Activated CD4-positive, alpha-beta memory T cell treated with anti-CD3 and anti-CD28 coated beads for 36 hours (primary cell): Measurements from ENCODE around the gene CLN5. TPM values are rescaled to one million over a fixed set of nuclear protein-coding genes. Genes with fewer than 3 reads are reported as not detected.

Experiments used
- CTCF ChIA-PET: fragments of 350-600 bp; sonication (Branson Sonifier 250); formaldehyde crosslinking; loops from one replicate; lab custom pipeline; 2021; ENCODE audit warnings: antibody characterized with exemption, inconsistent platforms; lab: Charles Lee
- POLR2A ChIA-PET: fragments of 350-600 bp; sonication (Branson Sonifier 250); formaldehyde crosslinking; loops from one replicate; lab custom pipeline; 2021; ENCODE audit warnings: antibody characterized with exemption; lab: Charles Lee
- DNase-seq: peaks from one replicate; pipeline ENCODE4 v3.0.0-alpha.2; 2020
- H3K27ac Mint-ChIP-seq: one replicate; pipeline ENCODE4 v1.8.0; 2021; ENCODE audit warnings: mixed read lengths
- H3K27me3 Mint-ChIP-seq: one replicate; pipeline ENCODE4 v1.8.0; 2021; ENCODE audit warnings: mixed read lengths
- H3K36me3 Mint-ChIP-seq: one replicate; pipeline ENCODE4 v1.8.0; 2021; ENCODE audit warnings: mixed read lengths
- H3K4me1 Mint-ChIP-seq: one replicate; pipeline ENCODE4 v1.8.0; 2021; ENCODE audit warnings: low read depth, mixed read lengths
- H3K4me3 Mint-ChIP-seq: one replicate; pipeline ENCODE4 v1.8.0; 2021; ENCODE audit warnings: mild to moderate bottlenecking, mixed read lengths
- H3K9me3 Mint-ChIP-seq: one replicate; pipeline ENCODE4 v1.8.0; 2021; ENCODE audit warnings: mixed read lengths
- intact Hi-C: fragments of 100-400 bp; cut with micrococcal nuclease; formaldehyde crosslinking; loops from one replicate; pipeline ENCODE4 v1.15.1; 2023
- total RNA-seq, 2 experiments: library from RNA; stranded (reverse); gene quantifications; one replicate each; pipeline ENCODE4 v1.2.3, GENCODE V29; 2021

CLN5 gene
- total RNA-seq, 2 experiments from 2014 or later = 12.4 to 14.0 TPM

DNA sequence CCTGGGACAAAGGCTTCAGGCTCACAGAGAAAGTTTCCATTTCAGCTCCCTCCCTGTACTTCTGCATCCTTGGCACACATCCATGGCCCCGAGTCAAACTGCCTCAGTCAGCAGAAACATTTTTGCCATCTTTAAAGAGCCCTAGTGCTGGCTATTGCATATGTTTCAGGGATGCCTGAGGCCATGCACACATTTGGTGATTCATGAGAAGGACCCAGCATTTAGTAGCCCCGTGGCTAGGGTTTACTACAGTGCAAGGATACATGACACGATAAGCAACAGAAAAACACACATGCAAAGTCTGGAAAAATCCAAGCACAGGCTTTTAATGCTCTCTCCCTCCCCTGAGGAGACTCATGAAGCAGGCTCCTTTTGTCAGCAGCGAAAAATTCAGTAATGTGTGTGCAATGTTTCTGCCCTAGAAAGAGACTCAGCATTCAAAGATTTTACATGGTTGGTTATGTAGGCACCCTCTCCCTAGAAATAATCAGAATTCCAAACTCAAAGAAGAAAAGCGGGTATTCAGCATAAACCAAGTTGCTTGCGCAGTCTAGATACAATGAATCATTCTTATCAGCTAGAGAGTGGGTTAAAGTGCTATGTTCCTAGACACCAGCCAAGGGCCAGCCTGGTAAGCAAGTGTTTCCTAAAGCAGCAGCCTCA, 26.0 kb upstream of the CLN5 start:
- Mint-ChIP-seq H3K27ac (no peak overlapping the region), H3K9me3 (peaks cover 9% of the 10 kb centered on the region), H3K4me1 (no peaks in the 10 kb centered on the region), H3K36me3 (no peaks in the 10 kb centered on the region), H3K27me3 (peaks cover 5% of the 10 kb centered on the region), H3K4me3 (no peak overlapping the region)
- POLR2A ChIA-PET = no interaction called here
- no peak for DNase-seq
- intact Hi-C loops = no loop called here
- CTCF ChIA-PET = interaction anchor here (1.0 kb wide), 1 partner anchor 14 kb away, joined by 3 read pairs; no protein-coding TSS in a partner anchor

DNA sequence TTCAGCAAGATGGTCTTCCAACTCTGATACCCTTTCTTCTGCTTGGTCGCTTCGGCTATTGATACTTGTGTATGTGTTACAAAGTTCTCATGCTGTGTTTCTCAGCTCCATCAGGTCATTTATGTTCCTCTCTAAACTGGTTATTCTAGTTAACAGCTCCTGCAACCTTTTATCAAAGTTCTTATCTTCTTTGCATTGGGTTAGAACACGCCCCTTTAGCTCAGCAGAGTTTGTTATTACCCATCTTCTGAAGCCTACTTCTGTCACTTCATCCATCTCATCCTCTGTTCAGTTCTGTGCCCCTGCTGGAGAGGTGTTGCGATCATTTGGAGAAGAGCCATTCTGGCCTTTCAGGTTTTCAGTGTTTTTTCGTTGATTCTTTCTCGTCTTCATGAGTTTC, 24.9 kb upstream of the CLN5 start:
- H3K4me3 Mint-ChIP-seq = no peak overlapping the region
- peaks cover 7% of the 10 kb centered on the region for H3K27me3 Mint-ChIP-seq
- H3K4me1 Mint-ChIP-seq = no peaks in the 10 kb centered on the region
- no peaks in the 10 kb centered on the region for H3K9me3 Mint-ChIP-seq
- ChIA-PET CTCF (interaction anchor here (1.0 kb wide), 1 partner anchor 13 kb away, joined by 3 read pairs; no protein-coding TSS in a partner anchor), POLR2A (no interaction called here)
- intact Hi-C loops = no loop called here
- no peaks in the 10 kb centered on the region for H3K36me3 Mint-ChIP-seq
- H3K27ac Mint-ChIP-seq = no peak overlapping the region
- DNase-seq = no peak

DNA sequence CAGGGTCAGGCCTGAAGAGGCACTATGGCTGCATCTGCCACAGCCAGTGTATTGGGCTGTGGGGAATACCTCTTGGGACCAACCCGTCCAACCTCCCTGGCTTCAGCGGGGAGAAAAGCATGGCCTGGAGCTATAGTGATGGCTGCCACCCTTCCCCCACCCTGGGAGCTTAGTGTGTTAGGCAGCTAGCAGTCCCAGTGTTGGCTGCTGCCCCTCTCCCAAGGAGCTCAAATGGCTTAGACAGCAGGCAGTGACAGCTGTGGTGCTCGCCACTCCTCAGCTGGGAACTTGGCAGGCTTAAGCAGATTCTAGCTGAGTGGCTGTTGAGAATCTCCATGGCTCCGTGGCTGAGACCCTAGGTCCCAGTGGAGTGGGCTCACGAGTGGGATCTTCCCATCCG, 23.8 kb upstream of the CLN5 start:
- no peak overlapping the region for H3K27ac Mint-ChIP-seq
- H3K4me1 Mint-ChIP-seq = peaks cover 3% of the 10 kb centered on the region
- ChIA-PET POLR2A (no interaction called here), CTCF (no interaction called here)
- no peaks in the 10 kb centered on the region for H3K9me3 Mint-ChIP-seq
- intact Hi-C loops = no loop called here
- no peaks in the 10 kb centered on the region for H3K36me3 Mint-ChIP-seq
- no peak overlapping the region for H3K4me3 Mint-ChIP-seq
- peaks cover 12% of the 10 kb centered on the region for H3K27me3 Mint-ChIP-seq
- DNase-seq = no peak

DNA sequence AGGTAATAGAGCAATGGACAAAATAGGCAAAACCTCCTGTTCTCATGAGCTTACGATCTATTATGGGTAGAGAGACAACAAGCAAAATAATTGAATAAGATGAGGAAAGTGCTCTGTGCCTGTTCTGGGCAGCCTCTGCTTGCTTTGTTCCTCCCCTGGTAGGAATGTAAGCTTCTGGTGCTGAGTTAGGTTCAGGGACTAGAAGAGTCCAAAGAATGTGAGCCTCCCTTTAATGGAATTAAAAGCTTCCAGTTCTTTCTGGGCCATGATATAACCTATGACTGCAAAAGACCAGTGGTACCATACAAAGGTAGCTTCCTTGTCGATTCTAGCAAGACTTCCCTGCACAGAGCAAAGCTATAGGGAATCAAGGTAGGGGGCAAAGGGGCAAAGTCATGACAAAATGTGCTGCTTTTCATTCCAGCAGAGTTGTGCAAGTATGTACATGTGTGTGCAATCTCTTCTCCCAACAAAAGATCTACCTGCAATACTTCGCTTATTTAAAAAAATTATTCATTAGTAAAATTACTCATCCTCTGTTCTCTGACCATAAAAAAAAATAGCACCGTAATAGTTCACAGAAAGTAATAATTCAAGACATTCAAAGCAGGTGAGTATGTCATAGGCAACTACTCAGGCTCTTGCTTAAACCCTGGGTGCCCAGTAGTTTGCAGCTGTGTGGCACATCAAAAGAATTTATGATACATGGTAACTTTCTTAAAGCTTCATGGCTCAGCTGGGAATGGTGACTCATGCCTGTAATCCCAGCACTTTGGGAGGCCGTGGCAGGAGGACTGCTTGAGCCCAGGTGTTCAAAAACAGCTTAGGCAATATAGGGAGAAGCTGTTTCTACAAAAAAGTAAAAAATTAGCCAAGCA, 22.2 kb upstream of the CLN5 start:
- DNase-seq = no peak
- H3K9me3 Mint-ChIP-seq = no peaks in the 10 kb centered on the region
- no peaks in the 10 kb centered on the region for H3K36me3 Mint-ChIP-seq
- ChIA-PET POLR2A (no interaction called here), CTCF (interaction anchor here (1.1 to 1.5 kb wide), 3 partner anchors 11 to 67 kb away, joined by 4 to 12 read pairs (median 4); no protein-coding TSS in a partner anchor)
- peaks cover 3% of the 10 kb centered on the region for H3K4me1 Mint-ChIP-seq
- intact Hi-C loops = no loop called here
- H3K4me3 Mint-ChIP-seq = no peak overlapping the region
- H3K27me3 Mint-ChIP-seq = peaks cover 15% of the 10 kb centered on the region
- H3K27ac Mint-ChIP-seq = no peak overlapping the region

GRCh38 chr13:76971215-76971614, 20.7 kb upstream of the CLN5 start:
- ChIA-PET POLR2A (interaction anchor here (1.1 kb wide), 1 partner anchor 9 kb away, joined by 3 read pairs; no protein-coding TSS in a partner anchor), CTCF (interaction anchor here (0.9 to 1.1 kb wide), 2 partner anchors 9 to 46 kb away, joined by 4 to 6 read pairs; no protein-coding TSS in a partner anchor)
- Mint-ChIP-seq H3K27me3 (peaks cover 16% of the 10 kb centered on the region), H3K27ac (no peak overlapping the region), H3K4me1 (peaks cover 3% of the 10 kb centered on the region), H3K9me3 (no peaks in the 10 kb centered on the region), H3K4me3 (no peak overlapping the region), H3K36me3 (no peaks in the 10 kb centered on the region)
- DNase-seq = no peak
- intact Hi-C loops = no loop called here

DNA sequence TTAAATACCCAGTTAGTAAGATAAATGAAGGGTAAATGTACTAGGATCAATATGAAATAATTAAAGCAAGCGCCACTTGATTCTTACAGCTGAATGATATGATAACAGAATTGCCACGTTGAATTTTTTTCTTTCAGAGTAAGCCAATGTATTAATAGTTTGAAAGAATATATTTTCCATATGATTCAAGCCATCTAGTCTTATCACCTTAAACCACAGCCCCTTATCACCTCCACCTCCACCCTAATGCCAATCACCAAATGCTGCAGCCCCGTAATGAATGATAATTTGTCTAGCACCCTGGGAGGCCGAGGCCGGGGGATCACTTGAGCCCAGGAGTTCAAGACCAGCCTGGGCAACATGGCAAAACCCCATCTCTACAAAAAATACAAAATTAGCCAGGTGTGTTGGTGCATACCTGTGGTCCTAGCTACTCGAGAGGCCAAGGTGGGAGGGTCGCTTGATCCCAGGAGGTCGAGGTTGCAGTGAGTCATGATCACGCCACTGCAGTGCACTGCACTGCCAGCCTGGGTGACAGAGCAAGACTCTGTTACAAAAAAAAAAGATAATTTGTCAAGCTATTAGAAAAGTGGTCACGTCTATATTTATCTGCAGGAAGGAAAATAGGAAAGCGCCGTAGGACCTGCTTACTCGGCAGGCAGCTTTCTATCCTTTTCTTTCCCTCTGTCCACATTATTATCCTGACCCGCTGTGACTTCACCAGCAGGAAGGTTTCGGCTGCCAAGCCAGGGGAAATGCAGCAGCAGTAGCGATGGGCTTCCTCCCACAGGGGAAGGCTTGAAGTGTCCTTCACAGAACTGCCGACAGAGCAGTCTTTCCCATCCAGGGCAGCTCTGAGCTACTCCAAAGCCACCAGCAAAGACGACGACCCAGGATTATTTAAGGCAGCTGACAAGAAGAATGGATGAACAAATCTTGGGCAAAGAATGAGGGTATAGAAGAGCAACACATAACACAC, 19.7 kb upstream of the CLN5 start:
- ChIA-PET POLR2A (no interaction called here), CTCF (no interaction called here)
- no peak for DNase-seq
- H3K27ac Mint-ChIP-seq = no peak overlapping the region
- no peaks in the 10 kb centered on the region for H3K36me3 Mint-ChIP-seq
- peaks cover 7% of the 10 kb centered on the region for H3K4me1 Mint-ChIP-seq
- intact Hi-C loops = no loop called here
- H3K27me3 Mint-ChIP-seq = peaks cover 18% of the 10 kb centered on the region
- H3K4me3 Mint-ChIP-seq = no peak overlapping the region
- no peaks in the 10 kb centered on the region for H3K9me3 Mint-ChIP-seq

DNA sequence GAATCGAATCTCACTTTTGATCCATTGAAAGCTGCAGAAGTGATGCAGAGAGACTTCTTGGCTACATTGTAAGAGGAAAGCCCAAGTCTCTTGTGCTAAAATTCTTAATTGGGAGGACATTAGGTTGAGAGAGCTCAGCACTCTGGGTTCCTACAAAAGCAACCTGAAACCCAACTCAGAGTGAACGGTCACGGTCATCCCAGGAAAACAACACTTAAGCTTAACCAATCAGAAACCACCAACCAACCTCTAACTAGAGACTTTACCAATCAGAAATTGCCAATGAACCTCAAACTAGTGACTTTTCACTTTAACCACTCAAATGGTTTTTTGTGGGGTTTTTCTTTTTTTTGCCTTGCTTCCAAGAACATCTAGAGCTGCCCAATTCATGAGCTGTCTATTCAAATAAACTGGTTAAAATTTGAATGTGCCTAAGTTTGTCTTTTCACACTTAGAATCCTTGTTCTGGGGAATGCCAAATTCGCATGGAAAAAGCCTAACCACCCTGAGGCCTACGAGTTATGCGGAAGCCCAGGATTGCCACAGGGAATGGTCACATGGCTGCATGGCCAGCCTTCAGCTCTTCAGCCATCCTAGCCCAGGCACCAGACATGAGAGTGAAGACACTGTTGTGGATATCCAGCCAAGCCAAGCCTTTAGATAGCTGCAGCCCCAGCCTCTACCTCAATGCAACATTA, 17.8 kb upstream of the CLN5 start:
- no peaks in the 10 kb centered on the region for H3K9me3 Mint-ChIP-seq
- peaks cover 7% of the 10 kb centered on the region for H3K4me1 Mint-ChIP-seq
- DNase-seq = no peak
- intact Hi-C loops = no loop called here
- H3K4me3 Mint-ChIP-seq = no peak overlapping the region
- ChIA-PET CTCF (no interaction called here), POLR2A (interaction anchor here (1.1 kb wide), 1 partner anchor 16 kb away, joined by 3 read pairs; no protein-coding TSS in a partner anchor)
- no peak overlapping the region for H3K27ac Mint-ChIP-seq
- H3K27me3 Mint-ChIP-seq = peaks cover 17% of the 10 kb centered on the region
- no peaks in the 10 kb centered on the region for H3K36me3 Mint-ChIP-seq

DNA sequence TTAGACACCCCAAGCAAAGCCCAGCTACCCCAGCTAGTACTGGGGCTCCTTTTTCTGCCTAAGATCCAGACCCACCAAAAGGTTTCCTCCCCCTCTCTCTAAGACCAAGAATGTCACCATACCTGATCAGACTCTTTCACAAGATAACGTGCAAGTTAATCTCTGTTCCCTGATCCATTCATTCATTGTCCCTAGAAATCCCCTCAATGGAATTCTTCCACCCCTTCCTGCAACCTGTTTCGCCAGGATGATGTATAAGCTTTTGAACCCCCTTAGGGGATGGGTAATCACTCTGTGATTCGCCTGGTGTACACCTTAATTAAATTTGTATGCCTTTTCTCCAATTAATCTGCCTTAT, 17.3 kb upstream of the CLN5 start:
- Mint-ChIP-seq H3K27ac (no peak overlapping the region), H3K27me3 (peaks cover 18% of the 10 kb centered on the region), H3K4me3 (no peak overlapping the region), H3K4me1 (peaks cover 7% of the 10 kb centered on the region), H3K36me3 (no peaks in the 10 kb centered on the region), H3K9me3 (no peaks in the 10 kb centered on the region)
- POLR2A ChIA-PET = no interaction called here
- intact Hi-C loops = no loop called here
- CTCF ChIA-PET = no interaction called here
- DNase-seq = no peak

DNA sequence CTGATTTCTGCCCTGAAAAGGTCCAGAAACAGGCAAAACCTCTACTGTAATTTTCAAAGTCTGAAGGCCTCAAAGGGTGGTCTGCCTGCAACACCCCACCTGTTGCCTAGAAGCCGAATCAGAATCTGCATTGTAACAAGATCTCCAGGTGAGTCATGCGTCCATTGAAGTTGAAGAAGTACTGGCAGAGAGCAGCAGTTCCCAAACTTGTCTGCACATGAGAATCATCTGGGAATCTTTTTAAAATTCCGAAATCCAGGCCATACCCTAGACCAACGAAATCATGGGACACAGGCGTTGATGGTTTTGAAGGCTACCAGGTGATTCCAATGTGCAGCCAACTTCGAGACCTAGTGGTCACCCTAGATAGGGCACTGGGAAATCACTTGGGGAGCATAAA, 16.0 kb upstream of the CLN5 start:
- no peak for DNase-seq
- POLR2A ChIA-PET = no interaction called here
- H3K36me3 Mint-ChIP-seq = no peaks in the 10 kb centered on the region
- peaks cover 9% of the 10 kb centered on the region for H3K4me1 Mint-ChIP-seq
- peaks cover 21% of the 10 kb centered on the region for H3K27me3 Mint-ChIP-seq
- CTCF ChIA-PET = interaction anchor here (0.7 kb wide), 1 partner anchor 1688 kb away, joined by 3 read pairs; no protein-coding TSS in a partner anchor
- H3K27ac Mint-ChIP-seq = no peak overlapping the region
- no peaks in the 10 kb centered on the region for H3K9me3 Mint-ChIP-seq
- H3K4me3 Mint-ChIP-seq = no peak overlapping the region
- intact Hi-C loops = no loop called here

GRCh38 chr13:76976490-76976889, 15.4 kb upstream of the CLN5 start:
- DNase-seq = no peak
- intact Hi-C loops = no loop called here
- Mint-ChIP-seq H3K4me3 (no peak overlapping the region), H3K27ac (no peak overlapping the region), H3K9me3 (no peaks in the 10 kb centered on the region), H3K4me1 (peaks cover 9% of the 10 kb centered on the region), H3K36me3 (no peaks in the 10 kb centered on the region), H3K27me3 (peaks cover 26% of the 10 kb centered on the region)
- CTCF ChIA-PET = interaction anchor here (0.7 kb wide), 1 partner anchor 25 kb away, joined by 3 read pairs; no protein-coding TSS in a partner anchor
- POLR2A ChIA-PET = no interaction called here

DNA sequence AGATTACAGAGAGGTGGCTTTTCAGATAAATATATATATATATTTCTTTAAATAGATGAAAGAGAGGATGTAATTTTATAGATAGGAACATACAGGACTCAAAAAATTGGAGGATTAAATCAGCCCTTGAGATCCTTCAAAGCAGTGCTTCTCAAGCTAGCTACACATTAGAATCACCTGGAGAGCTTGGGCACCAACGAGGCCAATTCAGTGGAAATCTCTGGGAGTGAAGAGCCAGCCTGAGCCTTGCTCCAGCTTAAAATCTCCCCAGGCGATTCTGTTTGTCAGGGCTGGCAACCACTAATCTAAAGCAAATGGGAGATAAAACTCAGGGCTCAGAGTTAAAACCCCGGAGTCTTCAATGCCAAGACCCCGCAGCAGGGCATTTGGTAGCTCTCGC, 15.0 kb upstream of the CLN5 start:
- ChIA-PET CTCF (interaction anchor here (0.7 to 0.8 kb wide), 2 partner anchors 21 to 25 kb away, joined by 3 read pairs; no protein-coding TSS in a partner anchor), POLR2A (no interaction called here)
- Mint-ChIP-seq H3K9me3 (no peaks in the 10 kb centered on the region), H3K4me1 (peaks cover 9% of the 10 kb centered on the region), H3K4me3 (no peak overlapping the region), H3K36me3 (no peaks in the 10 kb centered on the region), H3K27ac (no peak overlapping the region), H3K27me3 (peaks cover 28% of the 10 kb centered on the region)
- intact Hi-C loops = no loop called here
- no peak for DNase-seq
